GM12872 (cell line): ENCODE data around the gene CTNNA1.

Source experiments
- TF ChIP-seq, protein P1 (sequence below): IDR thresholded peaks from 3 replicates; pipeline ENCODE4 v1.5.1; 2011; ENCODE audit warnings: low read depth, mild to moderate bottlenecking, low read length, moderate library complexity; ENCODE audit not compliant: insufficient read depth

Gene CTNNA1

DNA sequence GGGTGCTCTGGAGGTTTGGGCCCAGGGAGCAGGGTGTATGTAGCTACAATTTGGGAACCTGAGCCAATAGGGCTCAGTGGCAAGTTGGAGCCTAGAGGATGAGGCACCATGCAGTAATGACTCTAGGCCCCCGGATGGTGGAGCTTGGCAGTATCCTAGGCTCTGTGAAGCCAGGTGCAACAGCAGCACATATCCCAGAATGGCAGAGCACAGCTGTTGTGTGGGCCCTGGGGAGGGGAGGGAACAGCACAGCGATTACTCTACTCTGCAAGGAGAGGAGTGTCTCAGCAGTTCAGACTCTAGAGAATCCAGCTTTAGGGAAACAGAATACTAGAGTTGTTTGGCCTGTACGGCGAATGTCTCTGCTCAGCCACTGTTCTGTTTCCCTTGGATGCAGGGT is 65.9 kb downstream of the CTNNA1 start:
- TF ChIP-seq, protein P1, sequence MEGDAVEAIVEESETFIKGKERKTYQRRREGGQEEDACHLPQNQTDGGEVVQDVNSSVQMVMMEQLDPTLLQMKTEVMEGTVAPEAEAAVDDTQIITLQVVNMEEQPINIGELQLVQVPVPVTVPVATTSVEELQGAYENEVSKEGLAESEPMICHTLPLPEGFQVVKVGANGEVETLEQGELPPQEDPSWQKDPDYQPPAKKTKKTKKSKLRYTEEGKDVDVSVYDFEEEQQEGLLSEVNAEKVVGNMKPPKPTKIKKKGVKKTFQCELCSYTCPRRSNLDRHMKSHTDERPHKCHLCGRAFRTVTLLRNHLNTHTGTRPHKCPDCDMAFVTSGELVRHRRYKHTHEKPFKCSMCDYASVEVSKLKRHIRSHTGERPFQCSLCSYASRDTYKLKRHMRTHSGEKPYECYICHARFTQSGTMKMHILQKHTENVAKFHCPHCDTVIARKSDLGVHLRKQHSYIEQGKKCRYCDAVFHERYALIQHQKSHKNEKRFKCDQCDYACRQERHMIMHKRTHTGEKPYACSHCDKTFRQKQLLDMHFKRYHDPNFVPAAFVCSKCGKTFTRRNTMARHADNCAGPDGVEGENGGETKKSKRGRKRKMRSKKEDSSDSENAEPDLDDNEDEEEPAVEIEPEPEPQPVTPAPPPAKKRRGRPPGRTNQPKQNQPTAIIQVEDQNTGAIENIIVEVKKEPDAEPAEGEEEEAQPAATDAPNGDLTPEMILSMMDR: no peak

DNA sequence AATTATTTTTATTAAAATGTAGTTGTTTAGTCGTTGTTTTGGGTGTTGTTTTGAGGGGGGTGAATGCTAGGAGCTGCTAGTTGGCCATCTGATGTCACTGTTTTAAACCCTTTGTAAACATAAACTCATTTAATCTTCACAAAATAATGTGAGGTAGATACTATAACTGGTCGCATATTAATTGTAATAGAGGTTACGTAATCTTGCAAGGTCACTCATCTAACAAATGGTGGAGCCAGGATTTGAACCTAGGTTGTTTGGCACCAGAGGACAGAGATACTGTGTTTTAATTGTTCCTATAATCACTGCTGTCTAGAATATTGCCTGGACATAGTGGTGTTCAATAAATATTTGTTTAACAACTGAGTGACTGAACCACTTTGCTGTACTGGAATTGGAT is 67.5 kb downstream of the CTNNA1 start:
- TF ChIP-seq, protein P1: no peak

DNA sequence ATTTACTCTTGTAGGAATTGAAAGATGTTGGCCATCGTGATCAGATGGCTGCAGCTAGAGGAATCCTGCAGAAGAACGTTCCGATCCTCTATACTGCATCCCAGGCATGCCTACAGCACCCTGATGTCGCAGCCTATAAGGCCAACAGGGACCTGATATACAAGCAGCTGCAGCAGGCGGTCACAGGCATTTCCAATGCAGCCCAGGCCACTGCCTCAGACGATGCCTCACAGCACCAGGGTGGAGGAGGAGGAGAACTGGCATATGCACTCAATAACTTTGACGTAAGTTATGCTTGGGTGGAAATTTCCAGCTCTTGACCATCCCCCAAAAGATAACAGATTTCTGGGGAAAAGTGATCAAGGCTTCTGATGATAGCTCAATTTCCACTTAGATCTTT is 71.3 kb downstream of the CTNNA1 start:
- TF ChIP-seq, protein P1: no peak

DNA sequence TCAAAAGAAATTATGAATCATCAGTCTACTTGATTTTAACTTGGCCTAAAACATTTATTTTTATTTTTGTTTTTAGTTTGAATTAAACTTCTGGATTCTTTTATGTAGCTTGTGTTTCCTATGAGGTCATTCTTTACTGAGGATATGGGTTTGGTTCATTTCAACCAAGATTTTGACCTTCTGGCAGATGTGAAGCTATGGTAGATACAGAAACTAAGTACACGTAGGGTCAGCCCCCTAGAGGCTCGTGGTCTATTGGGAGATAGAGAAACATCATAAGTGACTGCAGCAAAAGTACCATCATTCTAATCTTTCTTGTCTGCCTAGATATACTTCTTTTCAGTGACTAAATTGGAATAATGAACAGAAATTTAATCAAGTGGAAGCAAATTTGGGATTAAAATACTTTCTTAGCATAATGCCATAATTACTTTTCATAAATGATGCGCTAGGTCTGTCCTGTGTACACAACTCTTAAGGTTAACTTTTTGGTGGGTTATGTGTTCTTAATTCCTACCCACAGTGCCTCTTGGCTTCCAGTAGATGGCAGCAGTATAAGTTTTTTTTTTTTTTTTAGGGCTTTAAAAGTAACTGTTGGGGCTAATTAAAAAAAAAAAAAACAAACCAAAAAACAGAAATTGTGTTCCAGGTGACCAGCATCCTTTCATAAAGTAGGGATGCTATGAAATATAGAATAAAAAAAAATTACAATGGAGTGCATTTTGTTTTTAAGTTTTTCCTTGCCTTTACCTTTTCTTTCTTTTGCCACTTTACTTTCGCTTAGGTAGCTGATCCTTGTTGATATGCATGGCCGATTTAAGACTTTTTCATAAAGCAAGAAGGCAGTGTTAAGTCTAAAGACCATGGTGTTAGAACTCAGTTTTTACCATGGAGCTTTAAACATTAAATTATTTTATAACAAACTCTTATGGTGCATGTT is 72.0 kb downstream of the CTNNA1 start:
- TF ChIP-seq, protein P1: peak; percentile 53; the same call in 2 of the 3 replicates

DNA sequence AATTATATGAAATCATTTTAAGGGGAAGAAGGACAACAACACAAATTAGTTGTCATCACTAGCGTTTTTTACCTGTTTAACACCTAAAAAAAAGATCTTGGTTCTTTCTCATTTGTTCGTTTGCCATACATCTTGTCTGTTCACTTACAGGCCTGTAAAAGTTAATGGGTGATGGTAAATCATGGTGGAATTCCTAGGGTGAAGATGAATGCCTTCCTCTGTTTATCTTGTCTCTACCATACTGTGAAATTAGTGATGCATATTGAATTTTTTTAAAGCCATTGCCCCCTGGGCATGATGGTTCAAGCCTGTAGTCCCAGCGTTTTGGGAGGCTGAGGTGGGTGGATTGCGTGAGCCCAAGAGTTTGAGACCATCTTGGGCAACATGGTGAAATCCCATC is 75.3 kb downstream of the CTNNA1 start:
- TF ChIP-seq, protein P1: no peak

DNA sequence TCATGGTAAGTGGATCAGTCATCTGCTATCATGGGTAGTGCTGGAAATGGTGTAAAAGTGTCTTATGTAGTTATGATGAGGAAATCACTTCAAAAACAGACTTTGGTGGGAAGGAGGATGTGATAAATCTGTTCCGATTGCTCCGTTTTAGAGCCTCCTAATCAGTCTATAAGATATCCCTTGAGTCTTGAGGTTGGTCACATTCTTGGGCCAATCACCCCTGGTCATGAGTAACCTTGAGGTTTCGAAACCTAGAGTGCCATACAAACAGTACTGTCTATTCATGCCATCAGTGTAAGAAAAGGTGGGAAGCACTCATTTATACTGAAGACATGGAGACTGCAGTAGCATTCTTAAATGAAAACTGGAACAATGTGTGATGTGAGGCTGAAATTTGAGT is 76.1 kb downstream of the CTNNA1 start:
- TF ChIP-seq, protein P1: no peak

DNA sequence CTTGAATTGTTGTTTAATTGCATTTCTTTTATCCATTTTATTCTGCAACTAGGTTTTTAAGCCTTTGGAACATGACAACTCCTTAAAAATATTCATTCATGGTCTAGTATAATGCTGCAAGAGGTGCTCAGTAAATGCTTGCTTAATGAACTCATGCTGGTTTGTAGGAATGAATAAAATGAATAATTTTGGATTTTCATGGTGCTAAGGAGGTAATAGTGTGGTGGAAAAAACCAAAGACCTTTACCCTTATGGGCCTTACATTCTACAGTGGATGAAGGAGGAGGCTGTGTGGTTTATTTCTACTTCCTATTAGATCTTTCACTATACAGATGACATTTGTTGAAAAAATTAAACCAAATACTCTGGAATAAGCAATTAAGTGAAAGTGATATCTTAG is 78.5 kb downstream of the CTNNA1 start:
- TF ChIP-seq, protein P1: no peak
